Measurements from ENCODE around the gene ADAT3.

The ADAT3 gene

GRCh38 chr19:1962674-1963073 lies 57.5 kb downstream of the ADAT3 start:
- no peak for DNase-seq

Measured in CD4-positive, alpha-beta T cell treated with Interleukin-17A for 4 hours (primary cell).